A673 (cell line): ENCODE data around the gene CCDC157. TPM values are rescaled to one million over a fixed set of nuclear protein-coding genes. Genes with fewer than 3 reads are reported as not detected.

Experiments used
- BruUV-seq: library from RNA; stranded (reverse); fragments of 400-500 nt; replicated peaks from 2 replicates; lab custom pipeline; 2021; lab: Mats Ljungman, UMichigan
- CTCF ChIA-PET: fragments of 300-600 bp; sonication (Branson Sonifier 250); formaldehyde crosslinking; loops from one replicate; lab custom pipeline; 2022; ENCODE audit warnings: antibody characterized with exemption; lab: Charles Lee
- POLR2A ChIA-PET: fragments of 300-600 bp; sonication (Branson Sonifier 250); formaldehyde crosslinking; loops from one replicate; lab custom pipeline; 2022; ENCODE audit warnings: antibody characterized with exemption; ENCODE audit not compliant: low non-redundant PET; lab: Charles Lee
- DNase-seq: peaks from one replicate; pipeline ENCODE4 v3.0.0-alpha.2; 2015; ENCODE audit warnings: low spot score
- H3K27ac ChIP-seq: fragments of 200-600 bp; sonication (generic); 2 replicates; pipeline ENCODE4 v1.5.1; 2016; ENCODE audit warnings: mixed run types, low read depth, mild to moderate bottlenecking, mixed read lengths, antibody characterized with exemption, low read length; ENCODE audit not compliant: poor library complexity, severe bottlenecking
- H3K27me3 ChIP-seq: fragments of 200-600 bp; sonication (generic); replicated peaks from 2 replicates; pipeline ENCODE4 v1.6.1; 2017; ENCODE audit warnings: mixed run types, low read depth, mild to moderate bottlenecking, mixed read lengths, antibody characterized with exemption, low read length; ENCODE audit not compliant: insufficient read depth, poor library complexity
- H3K36me3 ChIP-seq: fragments of 200-600 bp; sonication (generic); 2 replicates; pipeline ENCODE4 v1.6.1; 2016; ENCODE audit warnings: mixed run types, mild to moderate bottlenecking, mixed read lengths, antibody characterized with exemption, low read length; ENCODE audit not compliant: insufficient read depth, poor library complexity, severe bottlenecking
- H3K4me1 ChIP-seq: fragments of 200-600 bp; sonication (generic); 2 replicates; pipeline ENCODE4 v1.6.1; 2017; ENCODE audit warnings: mixed run types, mild to moderate bottlenecking, mixed read lengths, antibody characterized with exemption, low read length; ENCODE audit not compliant: insufficient read depth, poor library complexity, severe bottlenecking
- H3K4me3 ChIP-seq: fragments of 200-600 bp; sonication (generic); 2 replicates; pipeline ENCODE4 v1.5.1; 2016; ENCODE audit warnings: low read depth, mixed run types, mild to moderate bottlenecking, mixed read lengths, low read length; ENCODE audit not compliant: poor library complexity, severe bottlenecking
- H3K9me3 ChIP-seq: fragments of 200-600 bp; sonication (generic); 2 replicates; pipeline ENCODE4 v1.6.1; 2016; ENCODE audit warnings: mixed run types, low read depth, mild to moderate bottlenecking, mixed read lengths, antibody characterized with exemption, low read length; ENCODE audit not compliant: poor library complexity, severe bottlenecking
- EZH2 ChIP-seq: fragments of 200-600 bp; sonication (generic); IDR thresholded peaks from 2 replicates; pipeline ENCODE4 v1.6.1; 2017; ENCODE audit warnings: borderline replicate concordance, low read depth, mild to moderate bottlenecking, mixed read lengths, antibody characterized with exemption, low read length; ENCODE audit not compliant: poor library complexity, severe bottlenecking
- intact Hi-C: fragments of 100-400 bp; cut with micrococcal nuclease; formaldehyde crosslinking; loops from one replicate; pipeline ENCODE4 v1.10.0; 2022; ENCODE audit not compliant: unreplicated experiment
- total RNA-seq: library from RNA; stranded (reverse); gene quantifications from 2 replicates; pipeline ENCODE4 v1.2.3, GENCODE V29; 2021
- TF ChIP-seq, protein P1 (sequence below): fragments of 300-800, 200-600 bp; sonication (generic); conservative IDR thresholded peaks from 2 replicates; pipeline ENCODE4 v1.5.1; 2017; ENCODE audit warnings: low read depth, mild to moderate bottlenecking, antibody characterized with exemption, low read length, moderate library complexity, mixed read lengths

The CCDC157 gene
- total RNA-seq, 1 experiment from 2014 or later, result 5.7 TPM

DNA sequence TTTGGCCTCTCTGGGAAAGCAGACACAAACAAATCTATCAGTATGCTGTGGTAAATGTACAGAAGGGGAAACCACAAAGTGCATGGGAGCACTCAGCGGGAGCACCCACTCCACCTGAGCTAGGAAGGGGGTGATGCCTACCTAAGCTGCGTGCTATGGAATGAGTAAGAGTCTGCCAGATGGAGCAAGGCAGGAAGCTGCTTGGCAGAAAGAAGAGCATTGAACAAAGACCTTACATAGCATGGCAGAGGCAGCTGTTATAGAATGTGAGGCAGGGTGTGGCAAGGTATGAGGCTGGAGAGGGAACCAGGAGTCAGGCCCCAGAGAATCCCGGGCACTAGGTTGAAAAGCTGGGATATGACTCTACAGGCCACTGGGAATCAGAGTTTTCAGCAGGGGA, 55.0 kb downstream of the CCDC157 start:
- Histone ChIP-seq H3K9me3 (no peaks in the 10 kb centered on the region), H3K27me3 (no peaks in the 10 kb centered on the region), H3K27ac (no peak overlapping the region), H3K4me1 (peaks cover 19% of the 10 kb centered on the region), H3K4me3 (no peak overlapping the region), H3K36me3 (peaks cover 37% of the 10 kb centered on the region)
- no TSS peak for BruUV-seq
- intact Hi-C loops, result no loop called here
- CTCF ChIA-PET, result no interaction called here
- DNase-seq, result no peak
- POLR2A ChIA-PET, result no interaction called here
- TF ChIP-seq EZH2, result no peak

DNA sequence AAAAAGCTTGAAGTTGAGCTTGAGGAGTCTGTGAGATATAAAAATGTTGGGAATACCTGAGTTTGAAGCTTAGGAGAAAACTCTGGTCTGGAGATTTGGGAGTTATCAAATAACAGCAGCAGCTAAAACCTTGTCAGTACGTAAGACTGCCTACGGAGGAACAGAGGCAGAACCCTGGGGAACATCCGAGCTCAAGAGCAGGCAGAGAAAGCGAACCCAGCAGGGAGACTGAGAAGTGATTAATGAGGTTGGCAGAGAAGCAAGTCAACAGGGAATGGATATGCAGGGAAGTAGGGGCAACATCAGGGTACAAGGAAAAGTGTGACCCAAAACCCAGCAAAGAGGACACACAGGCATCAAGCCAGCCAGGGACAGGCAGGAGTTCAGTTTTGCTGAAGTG, 56.2 kb downstream of the CCDC157 start:
- Histone ChIP-seq H3K4me3 (no peak overlapping the region), H3K27me3 (no peaks in the 10 kb centered on the region), H3K9me3 (no peaks in the 10 kb centered on the region), H3K36me3 (peaks cover 38% of the 10 kb centered on the region), H3K4me1 (peaks cover 19% of the 10 kb centered on the region), H3K27ac (peak overlapping the region; percentile 38)
- ChIA-PET CTCF (interaction anchor here (0.5 to 1.3 kb wide), 6 partner anchors 10 to 1024 kb away, joined by 3 to 11 read pairs (median 6); partner anchors contain the start of genes RNF215 and TBC1D10A), POLR2A (interaction anchor here (0.6 to 0.8 kb wide), 3 partner anchors 11 to 789 kb away, joined by 3 to 4 read pairs (median 3); no protein-coding TSS in a partner anchor)
- DNase-seq, result peak; percentile 72
- intact Hi-C loops, result no loop called here
- TF ChIP-seq, protein P1, sequence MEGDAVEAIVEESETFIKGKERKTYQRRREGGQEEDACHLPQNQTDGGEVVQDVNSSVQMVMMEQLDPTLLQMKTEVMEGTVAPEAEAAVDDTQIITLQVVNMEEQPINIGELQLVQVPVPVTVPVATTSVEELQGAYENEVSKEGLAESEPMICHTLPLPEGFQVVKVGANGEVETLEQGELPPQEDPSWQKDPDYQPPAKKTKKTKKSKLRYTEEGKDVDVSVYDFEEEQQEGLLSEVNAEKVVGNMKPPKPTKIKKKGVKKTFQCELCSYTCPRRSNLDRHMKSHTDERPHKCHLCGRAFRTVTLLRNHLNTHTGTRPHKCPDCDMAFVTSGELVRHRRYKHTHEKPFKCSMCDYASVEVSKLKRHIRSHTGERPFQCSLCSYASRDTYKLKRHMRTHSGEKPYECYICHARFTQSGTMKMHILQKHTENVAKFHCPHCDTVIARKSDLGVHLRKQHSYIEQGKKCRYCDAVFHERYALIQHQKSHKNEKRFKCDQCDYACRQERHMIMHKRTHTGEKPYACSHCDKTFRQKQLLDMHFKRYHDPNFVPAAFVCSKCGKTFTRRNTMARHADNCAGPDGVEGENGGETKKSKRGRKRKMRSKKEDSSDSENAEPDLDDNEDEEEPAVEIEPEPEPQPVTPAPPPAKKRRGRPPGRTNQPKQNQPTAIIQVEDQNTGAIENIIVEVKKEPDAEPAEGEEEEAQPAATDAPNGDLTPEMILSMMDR, result no peak
- BruUV-seq, result no TSS peak

DNA sequence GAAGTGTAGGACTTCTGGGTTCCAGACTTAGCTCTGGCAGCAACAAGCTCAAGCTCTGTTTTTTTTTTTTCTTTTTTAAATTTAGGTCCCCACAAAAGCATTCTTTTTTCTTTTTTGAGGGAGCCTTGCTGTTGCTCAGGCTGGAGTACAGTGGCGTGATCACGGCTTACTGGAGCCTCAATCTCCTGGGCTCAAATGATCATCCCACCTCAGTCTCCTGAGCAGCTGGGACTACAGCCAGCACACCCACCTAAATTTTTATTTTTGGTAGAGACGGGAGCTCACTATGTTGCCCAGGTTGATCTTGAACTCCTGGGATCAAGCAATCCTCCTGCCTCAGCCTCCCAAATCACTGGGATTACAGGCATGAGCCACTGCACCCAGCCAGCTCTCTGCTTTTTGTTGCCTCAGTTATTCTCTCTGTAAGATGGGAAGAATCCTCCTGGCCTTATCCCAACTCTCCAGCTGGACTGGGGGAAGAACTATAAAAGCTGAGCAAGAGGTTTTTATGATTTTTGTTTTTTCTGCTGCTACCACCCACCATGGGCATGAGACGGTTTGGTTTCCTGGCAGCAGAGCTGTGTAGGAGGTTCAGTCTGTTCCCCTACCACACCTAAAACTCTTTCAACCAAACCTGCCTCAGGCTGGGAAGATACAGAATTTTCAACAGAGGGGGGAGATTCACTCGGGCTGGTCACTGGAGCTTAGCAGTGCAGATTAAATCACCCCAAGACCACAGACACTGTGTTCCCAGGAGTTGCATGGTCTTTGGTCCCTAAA, 57.1 kb downstream of the CCDC157 start:
- POLR2A ChIA-PET, result interaction anchor here (0.6 to 0.8 kb wide), 3 partner anchors 10 to 788 kb away, joined by 3 to 4 read pairs (median 3); no protein-coding TSS in a partner anchor
- no peaks in the 10 kb centered on the region for H3K27me3 ChIP-seq

More for the DNA sequence above, 57.1 kb downstream of the CCDC157 start:
- CTCF ChIA-PET, result interaction anchor here (0.6 to 1.6 kb wide), 5 partner anchors 9 to 87 kb away, joined by 4 to 7 read pairs (median 6); partner anchors contain the start of genes RNF215 and TBC1D10A
- TF ChIP-seq, protein P1, result no peak
- no peak for TF ChIP-seq EZH2
- Histone ChIP-seq H3K9me3 (no peaks in the 10 kb centered on the region), H3K27ac (peak overlapping the region; percentile 60), H3K4me3 (no peak overlapping the region), H3K36me3 (peaks cover 39% of the 10 kb centered on the region), H3K4me1 (peaks cover 19% of the 10 kb centered on the region)
- intact Hi-C loops, result no loop called here
- no TSS peak for BruUV-seq
- no peak for DNase-seq
